Right atrium auricular region (tissue), 2 donors: Measurements from ENCODE around the gene ZNF18. TPM values are rescaled to one million over a fixed set of nuclear protein-coding genes. Genes with fewer than 3 reads are reported as not detected.
A peak's percentile ranks its signal among the peaks of the same experiment; 100 is the strongest.
"Not testable (repeated sequence)": the region's sequence is repeated elsewhere in the genome, so short reads cannot be mapped to it uniquely, and the experiment has no call there.

ENCODE experiments used
- DNase-seq: peaks from one replicate; pipeline ENCODE4 v3.0.0-alpha.2; 2019; ENCODE audit warnings: low spot score
- H3K27ac ChIP-seq, 2 donors: fragments of 200-600 bp; sonication (generic); 1 replicate in 1 of 2; 2 replicates in 1 of 2; pipeline ENCODE4 v1.5.1; 2016 to 2019
- H3K27me3 ChIP-seq, 2 donors: fragments of 200-600 bp; sonication (generic); one replicate each; pipeline versions ENCODE4 v1.5.1 to v1.6.0; 2017 to 2019
- H3K36me3 ChIP-seq: fragments of 200-600 bp; sonication (generic); one replicate; pipeline ENCODE4 v1.5.1; 2016
- H3K4me1 ChIP-seq, 2 donors: fragments of 200-600 bp; sonication (generic); one replicate each; pipeline versions ENCODE4 v1.5.1 to v1.6.0; 2017 to 2019
- H3K4me3 ChIP-seq, 2 donors: fragments of 200-600 bp; sonication (generic); 1 replicate in 1 of 2; 2 replicates in 1 of 2; pipeline ENCODE4 v1.5.1; 2017 to 2019; ENCODE audit warnings: mild to moderate bottlenecking in 1 of 2, moderate library complexity in 1 of 2
- H3K9me3 ChIP-seq, 2 donors: fragments of 200-600 bp; sonication (generic); one replicate each; pipeline ENCODE4 v1.5.1; 2019
- CTCF ChIP-seq, 2 donors: fragments of 200-600 bp; sonication (generic); IDR thresholded peaks; one replicate each; pipeline ENCODE4 v1.5.1; 2019; ENCODE audit warnings: antibody characterized with exemption in 2 of 2
- total RNA-seq, 2 donors: library from RNA; depleted of rRNA; stranded (reverse); fragments of >200 nt; gene quantifications; one replicate each; pipeline ENCODE4 v1.1.0, GENCODE V29; 2016

The ZNF18 gene
- total RNA-seq, 2 donors from 2014 or later: 3.4 to 5.8 TPM

- Histone ChIP-seq H3K4me3 (no peak overlapping the region), H3K36me3 (no peaks in the 10 kb centered on the region), H3K27ac (no peak overlapping the region), H3K4me1 (no peaks in the 10 kb centered on the region), H3K27me3 (no peaks in the 10 kb centered on the region), H3K9me3 (no peaks in the 10 kb centered on the region)
- DNase-seq: no peak
- no peak for TF ChIP-seq CTCF (IDR thresholded peaks at IDR 0.05)
Observed at GRCh38 chr17:11944587-11944986, 52.7 kb downstream of the ZNF18 start.

- TF ChIP-seq CTCF (IDR thresholded peaks at IDR 0.05): no peak
- Histone ChIP-seq H3K36me3 (no peaks in the 10 kb centered on the region), H3K27me3 (no peaks in the 10 kb centered on the region), H3K4me3 (no peak overlapping the region), H3K27ac (no peak overlapping the region), H3K4me1 (no peaks in the 10 kb centered on the region), H3K9me3 (no peaks in the 10 kb centered on the region)
- DNase-seq: no peak
Observed at GRCh38 chr17:11943759-11944347, 53.4 kb downstream of the ZNF18 start.

GRCh38 chr17:11943086-11943485 is 54.2 kb downstream of the ZNF18 start:
- H3K27ac ChIP-seq, H3K36me3 ChIP-seq, H3K4me3 ChIP-seq, DNase-seq, H3K4me1 ChIP-seq, H3K27me3 ChIP-seq, H3K9me3 ChIP-seq: not testable (repeated sequence)

- DNase-seq: no peak
- H3K4me1 ChIP-seq: no peaks in the 10 kb centered on the region
- no peak overlapping the region for H3K27ac ChIP-seq
Observed at GRCh38 chr17:11940904-11941303, 56.4 kb downstream of the ZNF18 start.

GRCh38 chr17:11935734-11936406 is 61.4 kb downstream of the ZNF18 start:
- Histone ChIP-seq H3K36me3 (no peaks in the 10 kb centered on the region), H3K27ac (no peak overlapping the region), H3K4me1 (no peaks in the 10 kb centered on the region), H3K9me3 (no peaks in the 10 kb centered on the region), H3K4me3 (no peak overlapping the region), H3K27me3 (no peaks in the 10 kb centered on the region)
- TF ChIP-seq CTCF (IDR thresholded peaks at IDR 0.05): peak; percentile 75 to 89
- no peak for DNase-seq

More at GRCh38 chr17:11940904-11941303, 56.4 kb downstream of the ZNF18 start:
- Histone ChIP-seq H3K4me3 (no peak overlapping the region), H3K27me3 (no peaks in the 10 kb centered on the region), H3K9me3 (no peaks in the 10 kb centered on the region), H3K36me3 (no peaks in the 10 kb centered on the region)
- TF ChIP-seq CTCF (IDR thresholded peaks at IDR 0.05): no peak

GRCh38 chr17:11932337-11932898 is 64.9 kb downstream of the ZNF18 start:
- H3K9me3 ChIP-seq: no peaks in the 10 kb centered on the region
- DNase-seq: no peak
- no peak overlapping the region for H3K4me3 ChIP-seq
- H3K27me3 ChIP-seq: no peaks in the 10 kb centered on the region
- H3K36me3 ChIP-seq: no peaks in the 10 kb centered on the region
- H3K4me1 ChIP-seq: no peaks in the 10 kb centered on the region
- no peak overlapping the region for H3K27ac ChIP-seq
- TF ChIP-seq CTCF (IDR thresholded peaks at IDR 0.05): no peak
